K562 (cell line): ENCODE measurements around the gene PRKCE.

Experiments
- FOXP1 ChIP-seq: sonication (generic); formaldehyde crosslinking; IDR thresholded peaks from 2 replicates; pipeline ENCODE4 v1.8.0; 2022; ENCODE audit warnings: mild to moderate bottlenecking, missing genetic modification reagents
- KAT2B ChIP-seq: IDR thresholded peaks from one replicate; pipeline ENCODE4 v1.6.1; 2012; ENCODE audit warnings: low read depth, mild to moderate bottlenecking, control low read depth, inconsistent platforms, low read length, moderate library complexity
- MEIS2 ChIP-seq: fragments of 450-650 bp; IDR thresholded peaks from 2 replicates; pipeline ENCODE4 v1.6.1; 2014; ENCODE audit warnings: mild to moderate bottlenecking; ENCODE audit not compliant: partially characterized antibody
- PHB2 ChIP-seq: fragments of 450-650 bp; IDR thresholded peaks from 2 replicates; pipeline ENCODE4 v1.6.1; 2017; ENCODE audit warnings: low read depth
- POLR2AphosphoS5 ChIP-seq: IDR thresholded peaks from 2 replicates; pipeline ENCODE4 v1.6.1; 2011; ENCODE audit warnings: mild to moderate bottlenecking, low read depth, low read length, moderate library complexity; ENCODE audit not compliant: control insufficient read depth, insufficient read depth
- RNF2 ChIP-seq: sonication (generic); IDR thresholded peaks from 2 replicates; pipeline ENCODE4 v1.6.1; 2016
- SP2 ChIP-seq: IDR thresholded peaks from 2 replicates; pipeline ENCODE4 v1.6.1; 2011; ENCODE audit warnings: mild to moderate bottlenecking, low read depth, low read length, moderate library complexity; ENCODE audit not compliant: poor library complexity, severe bottlenecking; ENCODE audit errors: extremely low read depth
- TAF7 ChIP-seq: fragments of 450-650 bp; IDR thresholded peaks from 2 replicates; pipeline ENCODE4 v1.6.1; 2016; ENCODE audit warnings: missing genetic modification characterization, missing compliant biosample characterization
- TARDBP ChIP-seq: fragments of 450-650 bp; IDR thresholded peaks from 2 replicates; pipeline ENCODE4 v1.6.1; 2016
- TF ChIP-seq, protein P1 (sequence below), 3 experiments: IDR thresholded peaks in 2 of 3; conservative IDR thresholded peaks in 1 of 3; 2 replicates each; pipeline ENCODE4 v1.5.1; 2011 to 2012; ENCODE audit warnings: low read length in 3 of 3, mild to moderate bottlenecking in 3 of 3, control low read depth in 2 of 3, improper control_type of control experiment in 1 of 3, inconsistent platforms in 1 of 3, low read depth in 1 of 3, mixed read lengths in 1 of 3, moderate library complexity in 1 of 3; ENCODE audit not compliant: insufficient read depth in 2 of 3
- TF ChIP-seq, protein P2 (sequence below): fragments of 450-650 bp; formaldehyde crosslinking; IDR thresholded peaks from 2 replicates; pipeline ENCODE4 v1.4.0; 2022; ENCODE audit warnings: missing genetic modification characterization
- TF ChIP-seq, protein P3 (sequence below): sonication (generic); formaldehyde crosslinking; IDR thresholded peaks from 2 replicates; pipeline ENCODE4 v1.8.1; 2023; ENCODE audit warnings: mild to moderate bottlenecking, missing genetic modification reagents
- TF ChIP-seq, protein P4 (sequence below): sonication (generic); formaldehyde crosslinking; IDR thresholded peaks from 2 replicates; pipeline ENCODE4 v1.8.1; 2022; ENCODE audit warnings: missing genetic modification reagents
- TF ChIP-seq, protein P5 (sequence below), 2 experiments: fragments of 200-800 bp in 1 of 2; sonication (Bioruptor generic) in 1 of 2; sonication (generic) in 1 of 2; formaldehyde crosslinking in 1 of 2; IDR thresholded peaks in 1 of 2; conservative IDR thresholded peaks in 1 of 2; 2 replicates each; pipeline versions ENCODE4 v1.5.0 to v1.6.1; 2016 to 2020; ENCODE audit warnings: missing compliant biosample characterization in 1 of 2, missing genetic modification characterization in 1 of 2, missing genetic modification reagents in 1 of 2

DNA sequence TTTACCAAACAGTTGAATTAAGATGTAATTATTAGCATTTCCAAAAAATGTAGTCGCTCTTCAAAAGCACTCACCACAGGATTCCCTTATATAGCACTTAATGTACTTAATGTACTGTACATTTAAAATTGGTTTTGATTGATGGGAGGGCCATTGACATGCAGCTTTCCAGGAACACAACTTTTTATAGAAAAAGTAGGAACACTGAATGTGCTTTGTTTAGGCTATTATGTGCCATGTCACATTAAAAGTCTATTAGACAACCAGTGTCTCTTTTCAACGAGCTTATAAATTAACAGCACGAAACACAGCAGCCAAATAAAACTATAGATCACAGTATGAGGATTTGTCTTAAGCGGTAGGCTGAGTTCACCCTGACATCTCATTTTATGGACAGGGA is 301.1 kb downstream of the PRKCE start:
- no peak for TF ChIP-seq TARDBP
- TF ChIP-seq, protein P1, sequence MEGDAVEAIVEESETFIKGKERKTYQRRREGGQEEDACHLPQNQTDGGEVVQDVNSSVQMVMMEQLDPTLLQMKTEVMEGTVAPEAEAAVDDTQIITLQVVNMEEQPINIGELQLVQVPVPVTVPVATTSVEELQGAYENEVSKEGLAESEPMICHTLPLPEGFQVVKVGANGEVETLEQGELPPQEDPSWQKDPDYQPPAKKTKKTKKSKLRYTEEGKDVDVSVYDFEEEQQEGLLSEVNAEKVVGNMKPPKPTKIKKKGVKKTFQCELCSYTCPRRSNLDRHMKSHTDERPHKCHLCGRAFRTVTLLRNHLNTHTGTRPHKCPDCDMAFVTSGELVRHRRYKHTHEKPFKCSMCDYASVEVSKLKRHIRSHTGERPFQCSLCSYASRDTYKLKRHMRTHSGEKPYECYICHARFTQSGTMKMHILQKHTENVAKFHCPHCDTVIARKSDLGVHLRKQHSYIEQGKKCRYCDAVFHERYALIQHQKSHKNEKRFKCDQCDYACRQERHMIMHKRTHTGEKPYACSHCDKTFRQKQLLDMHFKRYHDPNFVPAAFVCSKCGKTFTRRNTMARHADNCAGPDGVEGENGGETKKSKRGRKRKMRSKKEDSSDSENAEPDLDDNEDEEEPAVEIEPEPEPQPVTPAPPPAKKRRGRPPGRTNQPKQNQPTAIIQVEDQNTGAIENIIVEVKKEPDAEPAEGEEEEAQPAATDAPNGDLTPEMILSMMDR (IDR thresholded peaks at IDR 0.05 in 2 of 3, conservative IDR thresholded peaks at IDR 0.05 in 1 of 3; ENCODE audit: insufficient read depth in 2 of 3, low read depth in 1 of 3, low read length in 3 of 3), result no peak
- TF ChIP-seq PHB2, result no peak
- TF ChIP-seq, protein P2, sequence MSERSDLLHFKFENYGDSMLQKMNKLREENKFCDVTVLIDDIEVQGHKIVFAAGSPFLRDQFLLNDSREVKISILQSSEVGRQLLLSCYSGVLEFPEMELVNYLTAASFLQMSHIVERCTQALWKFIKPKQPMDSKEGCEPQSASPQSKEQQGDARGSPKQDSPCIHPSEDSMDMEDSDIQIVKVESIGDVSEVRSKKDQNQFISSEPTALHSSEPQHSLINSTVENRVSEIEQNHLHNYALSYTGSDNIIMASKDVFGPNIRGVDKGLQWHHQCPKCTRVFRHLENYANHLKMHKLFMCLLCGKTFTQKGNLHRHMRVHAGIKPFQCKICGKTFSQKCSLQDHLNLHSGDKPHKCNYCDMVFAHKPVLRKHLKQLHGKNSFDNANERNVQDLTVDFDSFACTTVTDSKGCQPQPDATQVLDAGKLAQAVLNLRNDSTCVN, result no peak
- TF ChIP-seq, protein P3, sequence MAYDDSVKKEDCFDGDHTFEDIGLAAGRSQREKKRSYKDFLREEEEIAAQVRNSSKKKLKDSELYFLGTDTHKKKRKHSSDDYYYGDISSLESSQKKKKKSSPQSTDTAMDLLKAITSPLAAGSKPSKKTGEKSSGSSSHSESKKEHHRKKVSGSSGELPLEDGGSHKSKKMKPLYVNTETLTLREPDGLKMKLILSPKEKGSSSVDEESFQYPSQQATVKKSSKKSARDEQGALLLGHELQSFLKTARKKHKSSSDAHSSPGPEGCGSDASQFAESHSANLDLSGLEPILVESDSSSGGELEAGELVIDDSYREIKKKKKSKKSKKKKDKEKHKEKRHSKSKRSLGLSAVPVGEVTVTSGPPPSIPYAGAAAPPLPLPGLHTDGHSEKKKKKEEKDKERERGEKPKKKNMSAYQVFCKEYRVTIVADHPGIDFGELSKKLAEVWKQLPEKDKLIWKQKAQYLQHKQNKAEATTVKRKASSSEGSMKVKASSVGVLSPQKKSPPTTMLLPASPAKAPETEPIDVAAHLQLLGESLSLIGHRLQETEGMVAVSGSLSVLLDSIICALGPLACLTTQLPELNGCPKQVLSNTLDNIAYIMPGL (CRISPR knock-in tag), result no peak
- TF ChIP-seq TAF7 (tag), result no peak
- TF ChIP-seq KAT2B, result no peak
- no peak for TF ChIP-seq SP2
- no peak for TF ChIP-seq RNF2
- no peak for TF ChIP-seq MEIS2
- TF ChIP-seq, protein P4, sequence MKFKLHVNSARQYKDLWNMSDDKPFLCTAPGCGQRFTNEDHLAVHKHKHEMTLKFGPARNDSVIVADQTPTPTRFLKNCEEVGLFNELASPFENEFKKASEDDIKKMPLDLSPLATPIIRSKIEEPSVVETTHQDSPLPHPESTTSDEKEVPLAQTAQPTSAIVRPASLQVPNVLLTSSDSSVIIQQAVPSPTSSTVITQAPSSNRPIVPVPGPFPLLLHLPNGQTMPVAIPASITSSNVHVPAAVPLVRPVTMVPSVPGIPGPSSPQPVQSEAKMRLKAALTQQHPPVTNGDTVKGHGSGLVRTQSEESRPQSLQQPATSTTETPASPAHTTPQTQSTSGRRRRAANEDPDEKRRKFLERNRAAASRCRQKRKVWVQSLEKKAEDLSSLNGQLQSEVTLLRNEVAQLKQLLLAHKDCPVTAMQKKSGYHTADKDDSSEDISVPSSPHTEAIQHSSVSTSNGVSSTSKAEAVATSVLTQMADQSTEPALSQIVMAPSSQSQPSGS, result no peak
- TF ChIP-seq, protein P5, sequence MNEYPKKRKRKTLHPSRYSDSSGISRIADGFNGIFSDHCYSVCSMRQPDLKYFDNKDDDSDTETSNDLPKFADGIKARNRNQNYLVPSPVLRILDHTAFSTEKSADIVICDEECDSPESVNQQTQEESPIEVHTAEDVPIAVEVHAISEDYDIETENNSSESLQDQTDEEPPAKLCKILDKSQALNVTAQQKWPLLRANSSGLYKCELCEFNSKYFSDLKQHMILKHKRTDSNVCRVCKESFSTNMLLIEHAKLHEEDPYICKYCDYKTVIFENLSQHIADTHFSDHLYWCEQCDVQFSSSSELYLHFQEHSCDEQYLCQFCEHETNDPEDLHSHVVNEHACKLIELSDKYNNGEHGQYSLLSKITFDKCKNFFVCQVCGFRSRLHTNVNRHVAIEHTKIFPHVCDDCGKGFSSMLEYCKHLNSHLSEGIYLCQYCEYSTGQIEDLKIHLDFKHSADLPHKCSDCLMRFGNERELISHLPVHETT (CRISPR knock-in tag; conservative IDR thresholded peaks at IDR 0.05 in 1 of 2, IDR thresholded peaks at IDR 0.05 in 1 of 2), result no peak
- TF ChIP-seq POLR2AphosphoS5, result no peak
- no peak for TF ChIP-seq FOXP1 (CRISPR knock-in tag)
